Smooth muscle cell (in vitro differentiated cells): ENCODE data around the gene ZP2. TPM values are rescaled to one million over a fixed set of nuclear protein-coding genes. Genes with fewer than 3 reads are reported as not detected.

Source experiments
- DNase-seq: peaks from one replicate; lab custom pipeline; 2025; ENCODE audit not compliant: unreplicated experiment; lab: John Stamatoyannopoulos, UW
- H2AFZ ChIP-seq: fragments of 200-600 bp; sonication (generic); 2 replicates; pipeline ENCODE4 v1.6.0; 2016; ENCODE audit warnings: antibody characterized with exemption, low read depth, mild to moderate bottlenecking
- H3F3A ChIP-seq: fragments of 200-600 bp; sonication (generic); 2 replicates; pipeline ENCODE4 v1.6.0; 2017; ENCODE audit warnings: antibody characterized with exemption, low read depth
- H3K27ac ChIP-seq: fragments of 200-600 bp; sonication (generic); 2 replicates; pipeline ENCODE4 v1.5.1; 2016; ENCODE audit warnings: low read depth, mild to moderate bottlenecking
- H3K27me3 ChIP-seq: fragments of 200-600 bp; sonication (generic); 2 replicates; pipeline ENCODE4 v1.6.1; 2016; ENCODE audit warnings: low read depth, mild to moderate bottlenecking
- H3K36me3 ChIP-seq: fragments of 200-600 bp; sonication (generic); 2 replicates; pipeline ENCODE4 v1.5.1; 2016; ENCODE audit warnings: low read depth
- H3K4me1 ChIP-seq: fragments of 200-600 bp; sonication (generic); 2 replicates; pipeline ENCODE4 v1.5.1; 2016; ENCODE audit warnings: low read depth
- H3K4me2 ChIP-seq: fragments of 200-600 bp; sonication (generic); 2 replicates; pipeline ENCODE4 v1.6.0; 2016; ENCODE audit warnings: mild to moderate bottlenecking
- H3K4me3 ChIP-seq: fragments of 200-600 bp; sonication (generic); 2 replicates; pipeline ENCODE4 v1.5.1; 2016; ENCODE audit warnings: mild to moderate bottlenecking
- H3K79me2 ChIP-seq: fragments of 200-600 bp; sonication (generic); 2 replicates; pipeline ENCODE4 v1.6.0; 2016; ENCODE audit warnings: low read depth, mild to moderate bottlenecking
- H3K9ac ChIP-seq: fragments of 200-600 bp; sonication (generic); 2 replicates; pipeline ENCODE4 v1.6.0; 2016; ENCODE audit warnings: low read depth
- H3K9me3 ChIP-seq: fragments of 200-600 bp; sonication (generic); replicated peaks from 2 replicates; pipeline ENCODE4 v1.5.1; 2016; ENCODE audit warnings: low read depth
- H4K20me1 ChIP-seq: fragments of 200-600 bp; sonication (generic); 2 replicates; pipeline ENCODE4 v1.6.0; 2016; ENCODE audit warnings: low read depth
- CTCF ChIP-seq: fragments of 200-600 bp; sonication (generic); IDR thresholded peaks from 2 replicates; pipeline ENCODE4 v1.5.1; 2017; ENCODE audit warnings: borderline replicate concordance, mild to moderate bottlenecking, antibody characterized with exemption; ENCODE audit not compliant: insufficient read depth, poor library complexity, severe bottlenecking
- WGBS: methylation state at CpG from one replicate; pipeline ENCODE4 v1.1.7; 2016; ENCODE audit warnings: low lambda C conversion rate; 5-methylcytosine and 5-hydroxymethylcytosine counted together
- polyA plus RNA-seq: library from polyadenylated mRNA; unstranded; fragments of >200 nt; fragmentation: Nextera tagmentation; extraction: Ambion mirVana; gene quantifications from 2 replicates; pipeline ENCODE4 v1.2.1, GENCODE V29; 2016
- total RNA-seq: library from RNA; depleted of rRNA; stranded (reverse); fragments of >200 nt; gene quantifications from 2 replicates; pipeline ENCODE4 v1.2.3, GENCODE V29; 2014

ZP2 gene
- total and polyA plus RNA-seq, 2 experiments from 2014 or later: not detected

- Histone ChIP-seq H3F3A (no peaks in the 10 kb centered on the region), H2AFZ (no peak overlapping the region), H3K9me3 (no peaks in the 10 kb centered on the region), H3K36me3 (no peaks in the 10 kb centered on the region), H3K9ac (no peak overlapping the region), H3K4me3 (no peak overlapping the region), H4K20me1 (no peaks in the 10 kb centered on the region), H3K27me3 (no peaks in the 10 kb centered on the region), H3K79me2 (no peaks in the 10 kb centered on the region), H3K27ac (no peak overlapping the region), H3K4me2 (no peak overlapping the region), H3K4me1 (no peaks in the 10 kb centered on the region)
- 100% methylated on average over 1 of the region's 1 CpG for WGBS
- DNase-seq: no peak
- no peak for TF ChIP-seq CTCF
Measured at GRCh38 chr16:21192991-21193390, 18.4 kb downstream of the ZP2 start.

- Histone ChIP-seq H3K79me2 (no peaks in the 10 kb centered on the region), H3K4me1 (no peaks in the 10 kb centered on the region), H2AFZ (no peak overlapping the region), H3K4me2 (no peak overlapping the region), H3K36me3 (no peaks in the 10 kb centered on the region), H3K27ac (no peak overlapping the region), H3F3A (no peaks in the 10 kb centered on the region), H3K4me3 (no peak overlapping the region), H3K27me3 (no peaks in the 10 kb centered on the region), H3K9me3 (no peaks in the 10 kb centered on the region), H4K20me1 (no peaks in the 10 kb centered on the region), H3K9ac (no peak overlapping the region)
- no peak for TF ChIP-seq CTCF
- no peak for DNase-seq
Measured at GRCh38 chr16:21190599-21190998, 20.8 kb downstream of the ZP2 start.

GRCh38 chr16:21190013-21190412, 21.4 kb downstream of the ZP2 start:
- Histone ChIP-seq H3K27me3 (no peaks in the 10 kb centered on the region), H3K9ac (no peak overlapping the region), H3K4me2 (no peak overlapping the region), H3K9me3 (no peaks in the 10 kb centered on the region), H3F3A (no peaks in the 10 kb centered on the region), H4K20me1 (no peaks in the 10 kb centered on the region), H3K27ac (no peak overlapping the region), H2AFZ (no peak overlapping the region), H3K4me1 (no peaks in the 10 kb centered on the region), H3K36me3 (no peaks in the 10 kb centered on the region), H3K79me2 (no peaks in the 10 kb centered on the region), H3K4me3 (no peak overlapping the region)
- WGBS: 95% methylated on average over 4 of the region's 4 CpGs
- no peak for DNase-seq
- TF ChIP-seq CTCF: no peak

GRCh38 chr16:21189311-21189710, 22.1 kb downstream of the ZP2 start:
- Histone ChIP-seq H4K20me1 (no peaks in the 10 kb centered on the region), H3K9me3 (no peaks in the 10 kb centered on the region), H3K79me2 (no peaks in the 10 kb centered on the region), H3K27me3 (no peaks in the 10 kb centered on the region), H2AFZ (no peak overlapping the region), H3K36me3 (no peaks in the 10 kb centered on the region), H3K9ac (no peak overlapping the region), H3K4me3 (no peak overlapping the region), H3K4me1 (no peaks in the 10 kb centered on the region), H3F3A (no peaks in the 10 kb centered on the region), H3K4me2 (no peak overlapping the region), H3K27ac (no peak overlapping the region)
- TF ChIP-seq CTCF: no peak
- 97% methylated on average over 5 of the region's 5 CpGs for WGBS
- DNase-seq: no peak
